ENCODE data around the gene HES2. TPM values are rescaled to one million over a fixed set of nuclear protein-coding genes. Genes with fewer than 3 reads are reported as not detected.
A peak's percentile ranks its signal among the peaks of the same experiment; 100 is the strongest.

Gene HES2
- total and polyA plus RNA-seq, 12 donors, result 0.04 to 0.18 (median 0.10) TPM; not detected in 7

- Histone ChIP-seq H3K4me3 (no peak overlapping the region), H3K4me1 (replicated peaks in 1 of 2) (peaks cover 24 to 42% of the 10 kb centered on the region in 2 donors)
- 10 to 40% (median 12%) methylated on average over 11 to 44 of the region's 44 CpGs for WGBS, 4 donors
Measured at GRCh38 chr1:6420454-6421042, 829 bp upstream of the HES2 start.

GRCh38 chr1:6419397-6419803, 319 bp downstream of the HES2 start:
- intact Hi-C loops (cut with DNase I), result no loop called here
- 1 to 5% (median 3%) methylated on average over 4 to 48 of the region's 48 CpGs; no CpG with 5 or more reads in 1 of the 4 donors for WGBS, 4 donors
- DNase-seq, result no peak
- Histone ChIP-seq H3K9me3 (replicated peaks in 1 of 3) (no peaks in the 10 kb centered on the region), H3K27me3 (peaks cover 75% of the 10 kb centered on the region), H3K4me1 (replicated peaks in 1 of 2) (peaks cover 15 to 38% of the 10 kb centered on the region in 2 donors), H3K4me3 (peak overlapping the region in 2 of 4 donors; percentile 4 to 50), H3K36me3 (replicated peaks in 1 of 2) (no peaks in the 10 kb centered on the region), H3K27ac (no peak overlapping the region)
- no peak for TF ChIP-seq CTCF (IDR thresholded peaks at IDR 0.05)
- no peak for TF ChIP-seq POLR2A (IDR thresholded peaks at IDR 0.05)

More at GRCh38 chr1:6420454-6421042, 829 bp upstream of the HES2 start:
- TF ChIP-seq CTCF (IDR thresholded peaks at IDR 0.05), result no peak
- no peak for TF ChIP-seq POLR2A (IDR thresholded peaks at IDR 0.05)
- no peak for DNase-seq
- Histone ChIP-seq H3K36me3 (replicated peaks in 1 of 2) (no peaks in the 10 kb centered on the region), H3K27ac (no peak overlapping the region), H3K27me3 (peaks cover 72% of the 10 kb centered on the region), H3K9me3 (replicated peaks in 1 of 3) (no peaks in the 10 kb centered on the region)
- intact Hi-C loops (cut with DNase I), result no loop called here

- no peak overlapping the region for H3K4me3 ChIP-seq
- no peaks in the 10 kb centered on the region for H3K36me3 ChIP-seq (replicated peaks in 1 of 2)
- H3K27me3 ChIP-seq, result peaks cover 75% of the 10 kb centered on the region
- no peaks in the 10 kb centered on the region for H3K9me3 ChIP-seq (replicated peaks in 1 of 3)
- no peak overlapping the region for H3K27ac ChIP-seq
- H3K4me1 ChIP-seq (replicated peaks in 1 of 2), result peaks cover 15 to 33% of the 10 kb centered on the region in 2 donors
- intact Hi-C loops (cut with DNase I), result no loop called here
- no peak for TF ChIP-seq CTCF (IDR thresholded peaks at IDR 0.05)
- no peak for TF ChIP-seq POLR2A (IDR thresholded peaks at IDR 0.05)
- 0 to 23% (median 7%) methylated on average over 3 to 69 of the region's 69 CpGs for WGBS, 4 donors
- no peak for DNase-seq
Measured at GRCh38 chr1:6418668-6419396, 887 bp downstream of the HES2 start.

GRCh38 chr1:6417961-6418667, 1.6 kb downstream of the HES2 start:
- intact Hi-C loops (cut with DNase I), result no loop called here
- no peak for TF ChIP-seq POLR2A (IDR thresholded peaks at IDR 0.05)
- no peak for TF ChIP-seq CTCF (IDR thresholded peaks at IDR 0.05)
- Histone ChIP-seq H3K27me3 (peaks cover 72% of the 10 kb centered on the region), H3K27ac (no peak overlapping the region), H3K36me3 (replicated peaks in 1 of 2) (no peaks in the 10 kb centered on the region), H3K4me1 (replicated peaks in 1 of 2) (peaks cover 10 to 25% of the 10 kb centered on the region in 2 donors), H3K9me3 (replicated peaks in 1 of 3) (no peaks in the 10 kb centered on the region), H3K4me3 (no peak overlapping the region)
- DNase-seq, result no peak
- 56 to 73% (median 61%) methylated on average over 4 to 8 of the region's 8 CpGs for WGBS, 4 donors

Data from adrenal gland (tissue), 12 donors.